ENCODE data around the gene CIZ1.
"Not testable (repeated sequence)": the region's sequence is repeated elsewhere in the genome, so short reads cannot be mapped to it uniquely, and the experiment has no call there.

CIZ1 gene

DNA sequence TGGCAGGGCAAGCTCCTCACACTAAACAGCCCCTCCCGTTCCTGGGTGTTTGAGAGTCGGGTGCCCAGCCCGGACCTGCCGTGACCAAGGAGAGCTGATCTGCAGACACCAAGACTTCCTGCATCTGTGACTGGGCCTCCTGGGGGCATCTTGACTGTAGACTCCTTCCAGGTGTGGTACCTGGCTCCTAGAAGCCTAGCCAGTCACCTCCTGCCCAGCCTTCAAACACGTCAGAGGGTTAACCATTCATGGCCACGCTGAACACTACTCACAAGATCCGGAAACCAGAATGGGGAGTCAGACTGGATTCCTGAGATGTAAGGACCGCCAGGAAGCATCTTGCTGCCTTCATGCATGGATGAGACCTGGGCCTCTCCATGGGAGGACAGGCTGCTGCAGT is 45.8 kb downstream of the CIZ1 start:
- DNase-seq (ENCODE audit: low read depth in 3 of 3), result no peak

DNA sequence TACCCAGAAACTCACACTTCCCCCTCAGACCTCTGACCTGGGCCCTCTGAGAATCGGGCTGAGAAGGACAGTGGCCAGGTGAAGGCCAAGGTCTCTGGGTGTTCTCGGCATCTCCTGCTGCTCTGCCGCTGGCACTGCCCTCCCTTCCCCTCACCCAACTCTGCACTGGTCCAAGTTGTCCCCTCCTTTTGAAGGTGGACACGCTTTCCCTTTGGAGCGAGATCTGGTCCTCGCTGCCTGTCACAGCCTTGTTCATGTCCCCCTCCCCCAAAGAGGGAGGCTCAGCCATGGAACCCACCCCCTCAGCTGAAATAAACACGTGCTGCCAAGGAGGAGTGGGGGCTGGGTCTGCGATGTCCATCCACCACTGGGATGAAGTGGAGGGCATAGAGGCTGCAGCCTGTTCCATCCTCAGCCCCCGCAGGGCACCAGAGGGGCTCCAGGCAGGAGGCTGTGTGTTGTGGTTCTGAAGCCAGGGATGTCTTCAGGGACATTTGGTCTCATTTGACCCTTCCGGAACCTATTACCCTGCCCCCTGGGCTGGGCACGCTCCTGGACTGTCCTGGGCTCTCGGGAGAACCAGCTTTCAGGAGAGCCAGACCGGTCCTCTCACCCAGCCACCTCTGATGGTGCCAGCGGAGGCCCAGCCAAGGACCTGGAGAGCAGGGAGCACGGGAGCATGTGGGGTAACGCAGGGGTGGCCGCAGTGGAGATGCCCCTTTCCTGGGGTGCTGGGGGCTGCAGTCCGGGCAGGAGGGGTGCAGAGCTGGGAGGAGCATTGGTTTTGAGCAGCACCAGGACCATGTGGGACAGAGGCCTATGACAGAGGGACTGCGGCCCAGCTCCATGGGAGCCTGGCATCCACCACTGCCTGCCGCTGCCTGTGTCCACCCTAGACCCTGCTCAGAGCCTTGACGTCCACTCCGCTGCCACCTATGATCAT is 46.9 kb downstream of the CIZ1 start:
- no peak for DNase-seq (ENCODE audit: low read depth in 3 of 3)

DNA sequence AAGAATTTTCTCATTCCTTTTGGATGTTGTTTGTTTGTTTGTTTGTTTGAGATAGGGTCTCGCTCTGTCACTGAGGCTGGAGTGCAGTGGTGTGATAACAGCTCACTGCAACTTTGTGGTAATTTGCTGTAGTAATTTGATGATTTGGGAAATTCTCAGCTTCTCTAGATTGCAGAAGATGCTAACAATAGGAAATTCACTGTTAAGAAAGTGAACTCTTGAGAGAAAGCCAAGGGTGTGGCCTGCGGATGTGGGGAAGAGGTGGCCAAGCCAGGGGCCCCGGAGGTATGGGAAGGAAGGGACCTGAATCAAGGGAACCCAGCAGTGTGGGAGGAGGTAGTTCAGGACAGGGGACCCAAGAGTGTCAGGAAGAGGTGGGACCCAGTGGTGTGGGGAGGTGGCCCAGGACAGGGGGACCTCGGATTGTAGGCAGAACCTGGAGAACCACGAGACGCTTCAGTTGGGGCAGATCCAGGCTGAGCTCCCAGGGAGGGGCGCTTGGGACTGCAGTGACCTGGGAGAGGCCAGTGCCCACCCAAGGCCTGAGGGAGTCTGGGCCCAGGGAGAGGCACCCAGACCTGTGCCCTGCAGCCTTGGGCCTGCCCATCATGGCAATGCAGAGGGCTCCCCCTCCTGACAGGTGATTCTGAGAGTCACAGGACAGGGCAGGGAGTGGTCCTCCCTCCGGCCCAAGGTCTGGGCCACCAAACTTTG is 47.7 kb downstream of the CIZ1 start:
- DNase-seq (ENCODE audit: low read depth in 3 of 3), result no peak

DNA sequence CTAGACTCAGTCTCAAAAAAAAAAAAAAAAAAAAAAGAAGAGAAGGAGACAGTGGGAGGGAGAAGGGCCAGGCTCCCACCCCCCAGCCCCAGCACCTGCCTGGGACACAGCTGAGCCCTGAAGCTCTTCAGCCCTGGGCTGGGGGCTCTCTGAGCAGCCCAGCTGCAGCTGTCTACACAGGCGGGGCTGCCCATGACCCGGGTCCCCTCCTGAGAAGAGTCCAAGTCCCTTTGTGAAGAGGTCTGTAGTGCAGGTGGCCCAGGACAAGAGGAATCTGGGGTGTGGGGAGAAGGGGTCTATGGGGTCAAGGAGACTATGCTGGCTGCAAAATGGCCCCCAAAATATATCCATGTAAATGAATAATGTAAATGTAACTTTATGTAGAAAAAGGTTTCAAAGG is 48.8 kb downstream of the CIZ1 start:
- DNase-seq (ENCODE audit: low read depth in 3 of 3), result no peak

DNA sequence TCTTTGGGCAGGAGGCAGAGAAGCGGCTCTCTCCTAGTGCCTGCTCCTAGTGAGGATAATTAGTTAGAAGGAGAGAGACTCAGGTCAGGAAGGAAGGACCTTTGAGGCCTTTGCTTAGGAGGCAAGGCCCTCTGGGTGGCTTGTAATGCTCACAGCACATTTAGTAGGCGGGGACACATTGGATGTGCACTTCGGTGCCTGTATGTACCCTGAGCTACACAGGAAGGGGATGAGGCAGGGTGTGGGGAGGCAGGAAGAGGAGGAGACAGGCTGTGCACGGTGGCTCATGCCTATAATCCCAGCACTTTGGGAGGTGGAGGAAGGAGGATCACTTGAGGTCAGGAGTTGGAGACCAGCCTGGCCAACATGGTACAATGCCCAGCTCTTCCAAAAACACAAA is 49.3 kb downstream of the CIZ1 start:
- no peak for DNase-seq (ENCODE audit: low read depth in 3 of 3)

DNA sequence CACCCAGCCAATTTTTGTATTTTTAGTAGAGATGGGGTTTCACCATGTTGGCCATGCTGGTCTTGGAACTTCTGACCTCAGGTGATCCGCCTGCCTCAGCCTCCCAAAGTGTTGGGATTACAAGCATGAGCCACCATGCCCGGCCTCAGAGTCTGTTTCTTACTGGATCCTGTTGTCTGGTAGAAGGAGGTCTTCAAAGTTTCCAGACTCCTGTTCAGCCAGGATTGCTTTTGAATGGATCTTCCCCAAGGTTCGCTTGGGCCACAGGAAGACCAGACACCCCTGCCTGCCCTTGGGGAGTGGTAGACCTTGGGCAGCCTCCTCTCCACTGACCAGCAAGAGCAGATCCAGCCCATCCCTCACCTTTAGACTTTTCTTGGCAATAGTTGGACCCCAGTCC is 49.8 kb downstream of the CIZ1 start:
- DNase-seq (ENCODE audit: low read depth in 3 of 3), result no peak

DNA sequence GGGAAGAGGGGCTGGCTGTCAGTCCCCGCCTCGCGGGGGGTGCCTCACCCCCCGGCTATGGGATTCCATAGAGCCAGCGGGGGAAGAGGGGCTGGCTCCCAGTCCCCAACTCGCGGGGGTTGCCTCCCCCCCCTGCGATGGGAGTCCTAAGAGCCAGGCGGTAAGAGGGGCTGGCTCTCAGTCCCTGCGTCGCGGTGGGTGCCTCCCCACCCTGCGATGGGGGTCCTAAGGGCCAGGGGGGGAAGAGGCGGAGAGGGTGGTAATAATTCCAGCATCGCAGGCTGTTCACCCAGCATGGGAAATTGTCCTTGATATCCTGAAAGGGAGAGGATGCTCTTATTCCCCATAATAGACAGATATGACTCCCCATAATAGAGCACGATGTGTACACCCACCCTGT is 51.8 kb downstream of the CIZ1 start:
- no peak for DNase-seq (ENCODE audit: low read depth in 3 of 3)

DNA sequence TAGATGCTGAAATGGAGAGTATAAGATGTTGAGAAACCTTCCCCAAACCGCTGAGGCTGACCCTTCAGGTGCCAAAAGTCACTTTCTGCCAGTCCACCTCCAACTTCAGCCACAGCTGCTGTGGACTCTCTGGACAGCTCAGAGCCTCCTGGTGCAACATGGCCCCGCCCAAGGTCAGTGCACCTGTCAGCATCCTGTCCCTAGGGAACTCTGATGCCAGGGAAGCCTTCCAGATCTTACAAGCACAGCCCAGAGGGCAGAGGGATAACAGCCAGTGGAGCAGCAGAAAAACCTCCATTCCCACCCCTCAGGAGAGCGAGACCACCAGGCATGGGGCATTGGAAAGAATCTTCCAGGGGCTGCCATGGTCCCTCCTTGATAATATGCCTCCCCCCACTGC is 53.4 kb downstream of the CIZ1 start:
- DNase-seq (ENCODE audit: low read depth in 3 of 3), result no peak

DNA sequence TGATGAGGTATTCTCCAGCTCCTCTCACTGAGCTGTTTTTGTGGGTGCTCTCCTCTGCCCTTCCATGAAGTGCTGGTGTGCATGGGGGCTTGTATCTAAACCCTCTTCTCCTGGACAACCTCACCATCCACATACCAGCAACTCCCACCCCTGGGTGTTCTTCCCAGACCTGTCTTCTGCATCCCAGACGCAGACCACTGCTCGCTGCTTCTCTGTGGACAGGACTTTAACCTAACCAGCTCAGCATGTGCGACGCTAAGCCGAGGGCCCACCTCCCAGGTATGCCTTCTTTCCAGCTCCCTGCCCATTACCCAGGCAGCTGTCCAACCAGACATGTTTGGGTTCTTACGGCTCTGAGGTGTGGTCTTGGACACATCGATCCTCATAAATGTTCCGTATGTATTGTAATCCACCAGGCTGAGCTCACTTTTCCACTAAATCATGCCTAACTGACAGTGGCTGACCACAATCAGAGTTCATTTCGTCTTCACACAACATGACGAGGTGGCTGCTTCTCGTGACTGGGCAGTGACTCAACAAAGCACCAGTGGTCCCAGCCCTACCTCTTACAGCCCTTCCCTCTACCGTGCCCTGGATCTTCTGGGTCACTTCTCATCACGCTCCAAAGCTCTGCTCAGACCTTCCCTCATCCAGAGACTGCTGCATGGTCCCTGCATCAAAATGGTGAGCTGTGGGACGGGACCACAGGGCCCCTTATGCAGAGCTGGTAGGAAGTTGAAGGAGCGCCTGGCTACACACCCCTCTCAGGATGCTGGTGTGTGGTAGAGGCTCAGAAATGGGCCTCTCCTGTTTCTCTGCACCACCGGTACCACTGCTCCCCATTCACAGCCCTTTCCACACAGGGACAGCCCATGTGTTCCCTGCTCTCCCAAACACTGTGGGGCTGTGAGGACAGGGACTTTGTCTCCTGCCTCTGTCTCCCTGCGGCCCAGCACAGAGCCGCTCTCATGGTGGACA is 54.3 kb downstream of the CIZ1 start:
- no peak for DNase-seq (ENCODE audit: low read depth in 3 of 3)

DNA sequence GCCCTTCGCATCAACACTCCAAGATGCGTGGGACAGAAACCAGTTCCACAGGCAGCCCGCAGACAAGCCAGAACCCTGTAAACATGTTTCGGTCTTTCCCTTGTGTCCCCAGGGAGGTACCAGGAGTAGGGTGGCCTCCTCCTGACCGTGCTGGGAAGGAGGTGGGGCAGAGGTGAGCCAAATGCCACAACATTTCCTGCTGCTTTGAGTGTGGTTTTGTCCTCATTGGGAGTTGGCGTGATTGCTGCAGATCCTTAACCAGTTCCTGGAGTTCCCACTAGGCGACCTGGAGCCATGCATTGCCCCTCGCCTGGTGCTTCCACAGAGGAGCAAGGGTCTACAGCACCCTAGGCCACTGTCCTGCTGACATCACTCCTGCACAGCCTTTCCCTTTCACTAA is 55.8 kb downstream of the CIZ1 start:
- DNase-seq (ENCODE audit: low read depth in 3 of 3), result not testable (repeated sequence)

DNA sequence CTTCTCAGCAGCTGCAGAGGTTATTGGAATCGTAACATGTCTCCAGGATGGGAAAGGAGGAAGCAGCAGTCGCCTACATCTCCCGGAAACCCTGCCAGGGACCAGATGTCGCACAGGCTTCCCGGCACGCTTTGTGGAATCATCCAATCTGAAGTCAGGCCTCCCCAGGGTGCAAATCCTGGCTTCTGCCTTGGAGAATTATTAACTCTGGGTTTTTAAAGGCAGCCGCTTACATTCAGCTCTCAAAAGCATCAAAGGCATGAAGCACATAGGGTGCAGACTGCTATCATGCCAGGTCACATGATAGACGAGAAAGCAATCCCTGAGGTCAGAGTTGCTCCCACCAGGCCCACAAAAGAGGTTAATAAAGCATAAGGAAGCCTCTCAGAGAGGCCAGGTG is 59.2 kb downstream of the CIZ1 start:
- DNase-seq (ENCODE audit: low read depth in 3 of 3), result not testable (repeated sequence)

DNA sequence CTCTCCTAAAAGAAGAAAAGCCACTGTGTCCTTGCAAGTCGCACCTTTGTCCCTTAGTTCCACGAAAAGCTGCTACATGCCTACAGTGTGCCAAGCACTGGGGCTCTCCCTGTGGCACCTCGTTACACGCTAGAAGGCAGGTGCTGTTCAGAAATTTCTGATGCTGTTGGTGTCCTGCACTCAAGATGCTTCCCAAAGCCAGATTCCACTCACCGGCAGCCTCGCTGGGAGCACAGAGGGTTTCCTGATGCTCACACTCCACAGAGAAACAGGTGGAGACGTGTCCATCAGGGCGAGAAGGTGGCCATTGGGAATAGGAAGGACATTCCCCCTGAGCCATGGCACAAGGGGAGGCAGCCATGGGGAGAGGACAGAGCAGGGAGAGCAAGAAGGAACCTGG is 60.0 kb downstream of the CIZ1 start:
- DNase-seq (ENCODE audit: low read depth in 3 of 3), result not testable (repeated sequence)

DNA sequence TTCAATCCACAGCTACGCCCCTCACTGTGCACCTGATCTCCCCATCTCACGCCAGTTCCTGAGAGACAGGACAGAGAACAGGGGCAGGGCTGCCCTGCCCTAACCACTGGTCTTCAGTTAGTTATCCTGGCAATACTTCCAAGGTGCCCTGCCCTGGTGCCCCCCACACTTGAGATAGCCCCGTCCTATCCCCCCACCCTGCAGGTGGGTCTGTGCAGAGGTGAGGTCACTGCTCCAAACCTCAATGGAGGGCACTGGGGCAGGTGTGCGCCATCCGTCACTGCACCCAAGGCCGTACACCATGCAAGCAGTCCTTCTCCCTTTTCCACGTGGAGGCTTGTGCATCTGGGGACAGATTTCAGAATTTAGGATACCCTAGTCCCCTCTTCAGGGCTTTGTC is 60.7 kb downstream of the CIZ1 start:
- DNase-seq (ENCODE audit: low read depth in 3 of 3), result not testable (repeated sequence)

DNA sequence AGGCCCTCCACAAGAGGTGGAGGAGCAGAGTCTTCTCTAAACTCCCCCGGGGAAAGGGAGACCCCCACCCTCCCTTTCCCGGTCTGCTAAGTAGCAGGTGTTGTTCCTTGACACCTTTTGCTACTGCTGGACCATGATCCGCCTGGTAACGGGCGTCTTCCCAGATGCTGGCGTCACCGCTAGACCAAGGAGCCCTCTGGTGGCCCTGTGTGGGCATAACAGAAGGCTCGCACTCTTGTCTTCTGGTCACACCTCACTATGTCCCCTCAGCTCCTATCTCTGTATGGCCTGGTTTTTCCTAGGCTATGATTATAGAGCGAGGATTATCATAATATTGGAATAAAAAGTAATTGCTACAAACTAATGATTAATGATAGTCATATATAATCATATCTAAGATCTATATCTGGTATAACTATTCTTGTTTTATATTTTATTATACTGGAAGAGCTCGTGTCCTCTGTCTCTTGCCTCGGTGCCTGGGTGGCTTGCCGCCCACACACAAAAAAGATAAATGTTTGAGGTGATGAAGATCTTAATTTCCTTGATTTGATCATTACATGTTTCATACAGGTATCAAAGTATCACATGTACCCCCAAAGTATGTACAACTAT is 61.3 kb downstream of the CIZ1 start:
- DNase-seq (ENCODE audit: low read depth in 3 of 3), result peak in 1 of 3 donors; percentile 44

DNA sequence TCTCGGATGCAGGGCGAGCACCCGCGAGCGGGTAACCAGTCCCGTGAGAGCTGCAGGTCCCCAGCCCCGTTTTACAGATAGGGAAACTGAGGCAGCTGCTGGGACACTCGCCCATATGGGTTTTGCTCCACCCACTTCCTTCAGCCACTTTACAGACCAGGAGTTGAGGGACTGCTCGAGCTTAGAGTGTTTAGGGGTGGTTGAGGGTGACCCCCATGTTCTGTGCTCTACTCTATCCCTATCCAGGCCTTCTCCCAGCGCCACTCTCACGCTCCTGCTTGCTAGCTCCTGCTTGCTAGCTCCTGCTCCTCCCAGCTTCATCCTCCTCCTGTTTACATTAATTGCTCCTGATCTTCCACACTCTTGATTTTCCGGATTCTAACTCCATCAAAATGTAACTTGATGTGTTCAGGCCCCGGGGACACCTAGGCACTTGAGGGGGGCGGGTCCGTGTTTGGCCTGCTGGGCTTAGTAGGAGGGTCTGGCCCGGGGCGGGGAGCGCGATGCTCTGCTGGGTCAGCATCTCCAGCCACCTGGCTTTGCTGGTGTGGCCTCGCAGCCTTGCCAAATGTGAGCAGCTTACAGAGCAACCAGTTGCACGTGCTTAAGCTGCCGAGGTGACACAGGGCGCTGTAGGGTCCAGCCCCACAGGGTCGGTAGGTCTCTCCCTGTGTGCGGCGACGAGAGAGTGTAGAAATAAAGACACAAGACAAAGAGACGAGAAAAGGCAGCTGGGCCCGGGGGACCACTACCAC is 62.4 kb downstream of the CIZ1 start:
- DNase-seq (ENCODE audit: low read depth in 3 of 3), result no peak

DNA sequence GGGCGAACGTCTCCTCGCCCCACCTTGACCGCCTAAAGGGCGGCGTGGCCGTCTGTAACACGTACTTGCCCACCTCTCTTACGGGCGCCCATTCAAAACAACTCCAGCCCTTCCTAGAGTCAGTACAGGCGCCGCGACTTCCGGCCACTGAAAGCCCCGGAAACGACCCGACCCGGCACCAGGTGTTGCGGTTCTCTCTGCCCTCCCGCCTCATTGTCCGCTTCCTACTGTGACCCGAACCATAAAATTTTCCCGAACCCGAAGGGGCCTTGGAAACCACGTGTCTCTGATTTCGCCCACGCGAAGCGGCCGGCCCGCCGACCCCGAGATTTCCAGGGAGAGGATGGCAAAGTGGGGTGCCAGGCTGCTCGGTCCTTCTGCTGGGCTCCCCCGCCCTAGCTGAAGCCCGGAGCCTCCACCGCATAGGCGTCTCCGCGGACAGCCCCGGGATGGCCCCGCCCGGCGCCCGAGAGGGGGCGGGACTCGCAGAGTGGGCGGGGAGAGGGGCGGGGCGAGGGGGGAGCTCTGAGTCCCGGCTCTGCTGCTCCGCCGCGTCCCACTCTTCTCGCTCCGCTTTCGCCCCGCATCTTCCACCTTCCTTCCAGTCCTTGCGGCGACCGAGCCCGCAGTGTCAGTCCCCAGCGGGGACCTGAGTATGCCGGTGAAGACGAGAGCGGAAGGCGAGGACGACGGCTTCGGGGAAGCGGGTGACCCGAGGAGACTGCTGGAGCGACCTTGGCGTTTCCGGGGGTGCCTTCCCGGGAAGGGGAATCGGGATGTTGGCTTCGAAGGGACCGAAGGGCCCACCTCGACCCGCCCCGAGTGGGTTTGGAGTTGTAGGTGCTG is 63.2 kb downstream of the CIZ1 start:
- peak; percentile 68 to 78 (median 72) for DNase-seq (ENCODE audit: low read depth in 3 of 3)

DNA sequence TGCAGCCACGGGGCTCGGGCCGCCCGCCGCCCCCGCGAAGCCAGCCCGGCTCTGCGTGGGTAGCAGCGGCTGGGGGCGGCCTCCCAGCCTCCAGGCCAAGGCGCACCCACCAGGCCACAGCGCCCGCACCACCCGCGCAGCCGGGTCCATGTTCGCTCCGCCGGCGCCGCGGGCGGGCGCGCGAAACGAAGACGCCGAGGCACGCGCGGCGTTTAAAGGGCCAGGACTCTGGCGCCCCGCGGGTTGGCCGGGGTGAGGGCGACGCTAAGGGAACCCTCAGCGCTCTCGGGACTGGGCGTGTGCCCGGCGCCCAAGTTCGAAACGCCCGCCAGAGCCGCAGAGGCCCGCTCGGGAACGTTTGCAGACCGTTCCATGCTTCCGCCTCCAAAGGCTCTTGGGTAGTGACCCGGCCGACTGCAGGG is 63.8 kb downstream of the CIZ1 start, which contains the start of gene PTGES2:
Gene PTGES2 (minus strand): TSS at position 162 of the 422 bp plus-strand sequence. CDS start 12 bp downstream, at position 150.
- peak; percentile 55 to 75 (median 56) for DNase-seq (ENCODE audit: low read depth in 3 of 3)

DNA sequence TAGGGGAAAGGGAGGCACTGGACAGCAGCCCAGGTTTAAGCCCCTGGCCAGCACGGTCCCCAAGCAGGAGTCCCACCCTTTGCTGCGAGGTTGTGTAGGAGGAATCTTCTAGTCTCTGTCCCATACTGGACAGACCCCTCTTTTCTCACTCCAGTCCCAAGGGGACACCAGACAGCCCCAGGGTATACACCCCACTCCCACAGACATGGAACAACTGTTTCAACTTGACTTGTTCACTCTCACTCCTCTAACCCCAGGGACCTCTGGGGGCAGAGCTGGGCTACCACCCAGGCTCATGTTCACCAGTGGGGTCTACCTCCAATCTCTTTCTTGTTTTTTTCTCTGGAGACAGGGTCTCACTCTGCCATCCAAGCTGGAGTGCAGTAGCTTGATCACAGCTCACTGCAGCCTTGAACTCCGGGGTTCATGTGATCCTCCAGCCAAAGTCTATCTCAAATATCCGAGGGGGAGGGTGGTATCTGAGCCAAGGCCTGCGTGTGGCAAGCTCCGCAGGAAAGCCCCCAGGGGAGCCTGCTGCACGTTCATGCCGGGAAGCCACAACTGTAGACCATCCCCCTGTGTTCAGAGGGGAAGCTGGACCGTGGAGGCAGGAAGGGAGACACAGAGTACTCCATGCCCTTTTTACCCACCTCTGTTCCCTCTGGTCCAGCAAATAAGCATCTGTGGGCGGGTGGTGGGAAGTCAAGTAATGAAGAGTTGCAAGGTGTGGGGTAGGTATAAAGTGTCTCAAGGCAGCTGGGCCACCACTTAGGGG is 65.6 kb downstream of the CIZ1 start:
- no peak for DNase-seq (ENCODE audit: low read depth in 3 of 3)
